ENCODE data around the gene KLHL10.

The KLHL10 gene

DNA sequence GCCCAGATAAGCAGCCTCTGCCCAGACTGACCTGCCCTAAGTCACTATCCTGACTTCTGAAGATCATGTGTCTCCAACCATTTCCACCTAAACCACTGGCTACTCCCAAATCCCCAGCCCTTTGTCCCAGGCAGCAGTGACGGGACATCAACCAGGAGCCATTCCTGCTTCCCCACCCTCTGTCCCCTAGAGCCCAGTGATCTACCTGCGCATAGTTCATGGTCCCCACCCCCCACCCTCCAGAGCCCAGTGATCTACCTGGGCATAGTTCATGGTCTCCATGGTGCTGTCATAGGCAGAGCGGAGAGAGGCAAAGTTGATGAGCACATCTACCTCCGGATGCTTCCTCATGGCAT lies 54.4 kb downstream of the KLHL10 start:
- Histone ChIP-seq H3K9ac (ENCODE audit: insufficient read length) (no peak overlapping the region), H3K36me3 (ENCODE audit: insufficient read depth, low read length) (peaks cover 93% of the 10 kb centered on the region), H3K9me3 (ENCODE audit: low read depth, low read length) (no peaks in the 10 kb centered on the region), H3K27ac (peak overlapping the region; percentile 36; the same call in 1 of the 2 replicates), H3K4me3 (no peak overlapping the region)
- no peak for DNase-seq (ENCODE audit: low read depth, low spot score)
- TF ChIP-seq POLR2AphosphoS5 (IDR thresholded peaks at IDR 0.05; ENCODE audit: borderline replicate concordance, low read depth, low read length) (no peak), FOXP2 (optimal IDR thresholded peaks at IDR 0.05; ENCODE audit: control extremely low read depth, extremely low read length, insufficient read depth) (no peak), EZH2 (IDR thresholded peaks at IDR 0.05) (no peak)

GRCh38 chr17:41893384-41893783 lies 55.8 kb downstream of the KLHL10 start:
- H3K4me3 ChIP-seq = no peak overlapping the region
- DNase-seq (ENCODE audit: low read depth, low spot score) = no peak
- H3K9me3 ChIP-seq (ENCODE audit: low read depth, low read length) = no peaks in the 10 kb centered on the region
- 0 out of 2 replicates have a peak overlapping the region, but pooled peaks have one; percentile 2 for H3K27ac ChIP-seq
- H3K36me3 ChIP-seq (ENCODE audit: insufficient read depth, low read length) = peaks cover 93% of the 10 kb centered on the region
- no peak for TF ChIP-seq FOXP2 (optimal IDR thresholded peaks at IDR 0.05; ENCODE audit: control extremely low read depth, extremely low read length, insufficient read depth)
- TF ChIP-seq EZH2 (IDR thresholded peaks at IDR 0.05) = no peak
- no peak for TF ChIP-seq POLR2AphosphoS5 (IDR thresholded peaks at IDR 0.05; ENCODE audit: borderline replicate concordance, low read depth, low read length)
- no peak overlapping the region for H3K9ac ChIP-seq (ENCODE audit: insufficient read length)

GRCh38 chr17:41894791-41895331 lies 57.2 kb downstream of the KLHL10 start:
- no peak for DNase-seq (ENCODE audit: low read depth, low spot score)
- no peak for TF ChIP-seq EZH2 (IDR thresholded peaks at IDR 0.05)
- TF ChIP-seq POLR2AphosphoS5 (IDR thresholded peaks at IDR 0.05; ENCODE audit: borderline replicate concordance, low read depth, low read length) = 0 out of 2 replicates have a peak, but pooled peaks have one; percentile 8
- TF ChIP-seq FOXP2 (optimal IDR thresholded peaks at IDR 0.05; ENCODE audit: control extremely low read depth, extremely low read length, insufficient read depth) = no peak
- no peak overlapping the region for H3K9ac ChIP-seq (ENCODE audit: insufficient read length)
- H3K9me3 ChIP-seq (ENCODE audit: low read depth, low read length) = no peaks in the 10 kb centered on the region
- H3K27ac ChIP-seq = peak overlapping the region; percentile 76
- peaks cover 95% of the 10 kb centered on the region for H3K36me3 ChIP-seq (ENCODE audit: insufficient read depth, low read length)
- H3K4me3 ChIP-seq = no peak overlapping the region

DNA sequence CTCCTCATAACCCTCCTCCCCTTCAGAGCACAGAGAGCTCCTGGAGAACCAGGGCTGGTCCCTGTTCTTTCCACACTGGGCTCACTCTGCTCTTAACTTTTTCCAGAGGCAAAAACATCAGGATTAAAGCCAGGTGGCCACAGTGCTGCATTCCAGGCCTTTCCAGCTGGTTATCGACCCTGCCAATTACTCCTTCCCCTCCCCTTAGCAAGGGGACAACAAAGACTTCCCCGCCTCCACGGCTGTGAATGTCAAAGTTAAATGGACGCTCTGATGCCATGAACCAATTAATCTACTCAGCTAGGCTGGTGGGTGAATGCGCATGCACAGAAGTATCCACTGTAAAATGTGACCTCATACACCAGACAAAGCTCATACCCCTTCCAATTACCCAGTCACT lies 58.0 kb downstream of the KLHL10 start:
- Histone ChIP-seq H3K36me3 (ENCODE audit: insufficient read depth, low read length) (peaks cover 96% of the 10 kb centered on the region), H3K27ac (peak overlapping the region; percentile 76), H3K4me3 (no peak overlapping the region), H3K9ac (ENCODE audit: insufficient read length) (no peak overlapping the region), H3K9me3 (ENCODE audit: low read depth, low read length) (no peaks in the 10 kb centered on the region)
- no peak for DNase-seq (ENCODE audit: low read depth, low spot score)
- TF ChIP-seq POLR2AphosphoS5 (IDR thresholded peaks at IDR 0.05; ENCODE audit: borderline replicate concordance, low read depth, low read length) (no peak), FOXP2 (optimal IDR thresholded peaks at IDR 0.05; ENCODE audit: control extremely low read depth, extremely low read length, insufficient read depth) (no peak), EZH2 (IDR thresholded peaks at IDR 0.05) (no peak)

GRCh38 chr17:41896726-41897125 lies 59.1 kb downstream of the KLHL10 start:
- Histone ChIP-seq H3K27ac (peak overlapping the region; percentile 76), H3K36me3 (ENCODE audit: insufficient read depth, low read length) (peaks cover 97% of the 10 kb centered on the region), H3K9me3 (ENCODE audit: low read depth, low read length) (no peaks in the 10 kb centered on the region), H3K9ac (ENCODE audit: insufficient read length) (no peak overlapping the region), H3K4me3 (no peak overlapping the region)
- DNase-seq (ENCODE audit: low read depth, low spot score) = no peak
- TF ChIP-seq POLR2AphosphoS5 (IDR thresholded peaks at IDR 0.05; ENCODE audit: borderline replicate concordance, low read depth, low read length) (no peak), FOXP2 (optimal IDR thresholded peaks at IDR 0.05; ENCODE audit: control extremely low read depth, extremely low read length, insufficient read depth) (no peak), EZH2 (IDR thresholded peaks at IDR 0.05) (no peak)
